Lung (tissue), 12 donors: ENCODE data around the gene FAM53C. TPM values are rescaled to one million over a fixed set of nuclear protein-coding genes. Genes with fewer than 3 reads are reported as not detected.

ENCODE experiments used
- ATAC-seq: fragments of 200-7000 bp; cut with Tn5 transposase; one replicate; pipeline ENCODE4 v1.9.1; 2020; ENCODE audit warnings: moderate number of reproducible peaks; ENCODE audit not compliant: insufficient read depth, low FRiP score
- DNase-seq, 3 donors: peaks; one replicate each; pipeline ENCODE4 v3.0.0-alpha.2; 2013 to 2017
- H3K27ac ChIP-seq, 2 donors: one replicate each; pipeline ENCODE4 v1.5.1; 2013; ENCODE audit warnings: mild to moderate bottlenecking in 2 of 2, moderate library complexity in 2 of 2, control low read depth in 1 of 2, inconsistent platforms in 1 of 2, low read depth in 1 of 2, low read length in 1 of 2
- H3K27me3 ChIP-seq, 3 donors: one replicate each; pipeline ENCODE4 v1.5.1; 2013; ENCODE audit warnings: low read length in 2 of 3; ENCODE audit not compliant: control insufficient read depth in 3 of 3, insufficient read depth in 3 of 3
- H3K36me3 ChIP-seq, 4 donors: one replicate each; pipeline ENCODE4 v1.5.1; 2013; ENCODE audit warnings: low read length in 4 of 4, mild to moderate bottlenecking in 1 of 4, moderate library complexity in 1 of 4; ENCODE audit not compliant: control insufficient read depth in 4 of 4, insufficient read depth in 4 of 4
- H3K4me1 ChIP-seq, 5 donors: one replicate each; pipeline ENCODE4 v1.5.1; 2013; ENCODE audit warnings: low read length in 5 of 5, mild to moderate bottlenecking in 2 of 5, moderate library complexity in 1 of 5; ENCODE audit not compliant: control insufficient read depth in 5 of 5, insufficient read depth in 5 of 5
- H3K4me3 ChIP-seq: one replicate; pipeline ENCODE4 v1.5.1; 2013; ENCODE audit warnings: mild to moderate bottlenecking, control low read depth, moderate library complexity
- H3K9ac ChIP-seq, 2 donors: one replicate each; pipeline ENCODE4 v1.5.1; 2013; ENCODE audit warnings: low read length in 2 of 2, control low read depth in 1 of 2; ENCODE audit not compliant: insufficient read depth in 1 of 2
- H3K9me3 ChIP-seq, 4 donors: one replicate each; pipeline ENCODE4 v1.5.1; 2013; ENCODE audit warnings: low read length in 3 of 4, mild to moderate bottlenecking in 1 of 4, moderate library complexity in 1 of 4; ENCODE audit not compliant: control insufficient read depth in 4 of 4, insufficient read depth in 3 of 4
- WGBS, 2 donors: extraction: QIAGEN DNeasy Blood & Tissue Kit; methylation state at CpG; one replicate each; pipeline ENCODE4 v1.1.7; 2013; 5-methylcytosine and 5-hydroxymethylcytosine counted together
- polyA plus RNA-seq, 2 donors: library from polyadenylated mRNA; stranded (reverse); fragments of 200-250 nt; gene quantifications; one replicate each; pipeline ENCODE4 v1.2.1, GENCODE V29; 2013
- total RNA-seq, 2 donors: library from RNA; depleted of rRNA in 1 of 2; stranded (reverse); fragments of >200 nt in 1 of 2; gene quantifications; one replicate each; pipeline ENCODE4 v1.2.1, GENCODE V29; 2014 to 2021
- TF ChIP-seq, protein P1 (sequence below): IDR thresholded peaks from 2 replicates; pipeline ENCODE4 v1.5.1; 2012; ENCODE audit warnings: mild to moderate bottlenecking; ENCODE audit errors: control extremely low read depth, extremely low read depth
- donor health status: control.
- donor health status: control.
- donor health status: Bipolar disorder and iron deficiency.
- donor health status: healthy.
- donor health status: DM: yes; HTN: yes; CAD: no.

The FAM53C gene
- total and polyA plus RNA-seq, 4 donors = 8.2 to 28.0 (median 21.1) TPM

DNA sequence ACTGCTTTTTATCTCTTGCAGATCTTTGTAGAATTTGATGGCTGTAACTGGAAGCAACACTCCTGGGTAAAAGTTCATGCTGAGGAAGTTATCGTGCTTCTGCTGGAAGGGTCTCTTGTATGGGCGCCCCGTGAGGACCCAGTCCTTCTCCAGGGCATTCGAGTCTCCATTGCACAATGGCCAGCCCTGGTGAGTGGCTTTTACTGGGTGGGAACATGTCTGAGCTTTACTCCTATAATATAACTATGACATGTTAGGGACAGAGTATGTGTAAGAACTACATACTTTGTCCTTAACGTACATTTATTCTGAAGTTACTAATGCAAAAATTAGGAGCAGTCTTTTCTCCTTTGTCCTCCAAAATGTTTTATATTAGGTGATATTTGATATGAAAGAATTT lies 34.6 kb downstream of the FAM53C start:
- H3K36me3 ChIP-seq = peaks cover 7 to 10% (median 10%) of the 10 kb centered on the region in 4 donors
- no peak for ATAC-seq
- WGBS, 2 donors = 65 to 78% methylated on average over 5 of the region's 5 CpGs

DNA sequence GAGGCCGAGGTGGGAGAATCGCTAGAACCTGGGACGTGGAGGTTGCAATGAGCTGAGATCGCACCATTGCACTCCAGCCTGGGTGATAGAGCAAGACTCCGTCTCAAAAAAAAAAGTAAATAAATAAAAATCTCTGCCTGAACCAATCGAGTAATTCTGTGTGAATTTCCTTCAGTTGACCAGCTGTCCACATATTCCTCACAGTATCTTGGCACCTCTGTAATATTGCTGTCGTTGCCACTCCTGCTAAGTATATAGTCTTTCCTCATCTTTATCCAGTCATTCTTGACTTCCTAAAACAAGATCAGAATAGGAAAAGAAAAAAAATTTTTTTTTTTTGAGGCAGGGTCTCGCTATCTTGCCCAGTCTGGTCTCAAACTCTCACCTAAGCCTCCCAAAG lies 44.3 kb downstream of the FAM53C start:
- Histone ChIP-seq H3K27ac (no peak overlapping the region), H3K4me1 (no peaks in the 10 kb centered on the region), H3K9me3 (no peaks in the 10 kb centered on the region), H3K36me3 (peaks cover 17 to 50% (median 26%) of the 10 kb centered on the region in 4 donors), H3K4me3 (no peak overlapping the region), H3K27me3 (no peaks in the 10 kb centered on the region), H3K9ac (no peak overlapping the region)
- ATAC-seq (no peak), DNase-seq (no peak)
- 96 to 97% methylated on average over 8 of the region's 8 CpGs for WGBS, 2 donors
- TF ChIP-seq, protein P1, sequence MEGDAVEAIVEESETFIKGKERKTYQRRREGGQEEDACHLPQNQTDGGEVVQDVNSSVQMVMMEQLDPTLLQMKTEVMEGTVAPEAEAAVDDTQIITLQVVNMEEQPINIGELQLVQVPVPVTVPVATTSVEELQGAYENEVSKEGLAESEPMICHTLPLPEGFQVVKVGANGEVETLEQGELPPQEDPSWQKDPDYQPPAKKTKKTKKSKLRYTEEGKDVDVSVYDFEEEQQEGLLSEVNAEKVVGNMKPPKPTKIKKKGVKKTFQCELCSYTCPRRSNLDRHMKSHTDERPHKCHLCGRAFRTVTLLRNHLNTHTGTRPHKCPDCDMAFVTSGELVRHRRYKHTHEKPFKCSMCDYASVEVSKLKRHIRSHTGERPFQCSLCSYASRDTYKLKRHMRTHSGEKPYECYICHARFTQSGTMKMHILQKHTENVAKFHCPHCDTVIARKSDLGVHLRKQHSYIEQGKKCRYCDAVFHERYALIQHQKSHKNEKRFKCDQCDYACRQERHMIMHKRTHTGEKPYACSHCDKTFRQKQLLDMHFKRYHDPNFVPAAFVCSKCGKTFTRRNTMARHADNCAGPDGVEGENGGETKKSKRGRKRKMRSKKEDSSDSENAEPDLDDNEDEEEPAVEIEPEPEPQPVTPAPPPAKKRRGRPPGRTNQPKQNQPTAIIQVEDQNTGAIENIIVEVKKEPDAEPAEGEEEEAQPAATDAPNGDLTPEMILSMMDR = no peak

More for the DNA sequence above, 34.6 kb downstream of the FAM53C start:
- H3K9ac ChIP-seq = no peak overlapping the region
- no peak for DNase-seq
- H3K4me3 ChIP-seq = no peak overlapping the region
- H3K27ac ChIP-seq = no peak overlapping the region
- H3K4me1 ChIP-seq = peaks cover 0 to 19% (median 2%) of the 10 kb centered on the region in 5 donors
- no peaks in the 10 kb centered on the region for H3K9me3 ChIP-seq
- TF ChIP-seq, protein P1 = no peak
- H3K27me3 ChIP-seq = no peaks in the 10 kb centered on the region

- DNase-seq = no peak
- Histone ChIP-seq H3K36me3 (peaks cover 17 to 33% (median 21%) of the 10 kb centered on the region in 4 donors), H3K4me1 (no peaks in the 10 kb centered on the region), H3K27ac (no peak overlapping the region), H3K9ac (no peak overlapping the region), H3K4me3 (no peak overlapping the region), H3K27me3 (no peaks in the 10 kb centered on the region), H3K9me3 (no peaks in the 10 kb centered on the region)
- WGBS, 2 donors = 92 to 100% methylated on average over 1 of the region's 1 CpG
- TF ChIP-seq, protein P1 = no peak
- ATAC-seq = no peak
These were observed 47.6 kb downstream of the FAM53C start for GRCh38 chr5:138385660-138386059.

DNA sequence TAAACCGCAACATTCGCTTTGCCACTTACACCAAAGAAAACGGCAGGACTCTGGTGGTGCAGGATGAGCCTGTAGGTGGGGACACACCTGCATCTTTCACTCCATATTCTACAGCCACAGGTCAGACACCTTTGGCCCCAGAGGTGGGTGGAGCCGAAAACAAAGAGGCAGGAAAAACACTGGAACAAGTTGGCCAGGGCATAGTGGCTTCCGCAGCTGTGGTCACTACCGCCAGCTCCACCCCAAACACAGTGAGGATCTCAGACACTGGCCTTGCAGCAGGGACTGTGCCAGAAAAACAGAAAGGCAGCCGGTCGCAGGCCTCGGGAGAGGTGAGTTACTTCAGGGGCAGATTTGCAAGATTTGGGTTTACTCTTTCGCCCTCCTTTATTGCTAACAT lies 48.2 kb downstream of the FAM53C start:
- WGBS, 2 donors = 95% methylated on average over 10 of the region's 10 CpGs
- Histone ChIP-seq H3K9me3 (no peaks in the 10 kb centered on the region), H3K27me3 (no peaks in the 10 kb centered on the region), H3K9ac (no peak overlapping the region), H3K27ac (no peak overlapping the region), H3K4me1 (no peaks in the 10 kb centered on the region), H3K36me3 (peaks cover 15 to 36% (median 23%) of the 10 kb centered on the region in 4 donors), H3K4me3 (no peak overlapping the region)
- no peak for ATAC-seq
- no peak for DNase-seq
- TF ChIP-seq, protein P1 = no peak
